Measurements from ENCODE around the gene SLC29A3. TPM values are rescaled to one million over a fixed set of nuclear protein-coding genes. Genes with fewer than 3 reads are reported as not detected.

The SLC29A3 gene
- total RNA-seq, 1 donor from 2014 or later, result 2.5 TPM

DNA sequence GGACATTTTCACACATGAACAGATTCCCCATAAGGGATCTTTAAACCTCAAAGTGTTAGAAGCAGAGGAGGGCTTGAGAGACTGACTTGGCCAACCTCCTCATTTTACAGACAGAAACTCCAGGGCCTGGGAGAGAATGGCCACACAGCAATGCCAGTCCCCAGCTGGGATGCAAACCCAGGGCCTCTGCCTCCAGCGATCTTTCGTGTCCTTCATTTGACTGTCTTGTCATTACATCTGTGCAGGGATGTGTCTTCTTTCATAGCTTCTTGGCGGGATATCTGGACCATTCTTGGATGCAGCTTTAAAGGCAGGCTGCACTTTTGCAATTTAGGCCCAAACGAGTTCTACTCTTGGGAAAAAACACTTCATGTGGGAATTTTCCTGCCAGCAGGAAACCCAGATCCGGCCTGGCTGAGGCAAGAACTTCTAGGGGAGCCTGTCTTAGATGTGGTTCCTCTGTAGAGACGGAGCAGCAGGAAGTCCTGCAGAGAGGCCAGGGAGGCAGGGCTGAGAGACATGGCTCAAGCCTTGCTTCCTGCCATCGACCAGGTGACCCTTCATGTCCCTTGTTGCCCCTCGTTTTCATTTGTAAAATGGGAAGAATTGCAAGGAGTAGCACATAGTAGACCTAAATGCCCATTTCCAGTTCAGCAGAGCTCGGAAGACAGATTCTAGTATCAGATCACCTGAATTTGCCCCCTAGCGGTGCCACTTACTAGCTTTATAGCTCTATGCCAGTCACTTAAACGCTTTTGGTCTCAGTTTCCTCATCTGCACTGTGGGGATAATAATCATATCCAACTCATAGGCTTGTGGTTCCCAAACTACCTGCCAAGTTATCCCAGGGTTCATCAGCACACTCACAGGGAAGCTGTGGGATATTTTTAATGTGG lies 43.9 kb upstream of the SLC29A3 start:
- no peaks in the 10 kb centered on the region for H3F3A ChIP-seq (ENCODE audit: low read depth)
- H3K36me3 ChIP-seq, result no peaks in the 10 kb centered on the region
- no peak overlapping the region for H3K9ac ChIP-seq
- Mint-ChIP-seq H3K4me3 (no peak overlapping the region), H3K4me1 (peaks cover 42% of the 10 kb centered on the region), H3K36me3 (no peaks in the 10 kb centered on the region), H3K9me3 (no peaks in the 10 kb centered on the region), H3K27ac (no peak overlapping the region), H3K27me3 (ENCODE audit: insufficient read depth, low read depth) (peaks cover 9% of the 10 kb centered on the region)
- H3K4me2 ChIP-seq, result no peak overlapping the region
- no peak for TF ChIP-seq EZH2 (IDR thresholded peaks at IDR 0.05)
- TF ChIP-seq, protein P1, sequence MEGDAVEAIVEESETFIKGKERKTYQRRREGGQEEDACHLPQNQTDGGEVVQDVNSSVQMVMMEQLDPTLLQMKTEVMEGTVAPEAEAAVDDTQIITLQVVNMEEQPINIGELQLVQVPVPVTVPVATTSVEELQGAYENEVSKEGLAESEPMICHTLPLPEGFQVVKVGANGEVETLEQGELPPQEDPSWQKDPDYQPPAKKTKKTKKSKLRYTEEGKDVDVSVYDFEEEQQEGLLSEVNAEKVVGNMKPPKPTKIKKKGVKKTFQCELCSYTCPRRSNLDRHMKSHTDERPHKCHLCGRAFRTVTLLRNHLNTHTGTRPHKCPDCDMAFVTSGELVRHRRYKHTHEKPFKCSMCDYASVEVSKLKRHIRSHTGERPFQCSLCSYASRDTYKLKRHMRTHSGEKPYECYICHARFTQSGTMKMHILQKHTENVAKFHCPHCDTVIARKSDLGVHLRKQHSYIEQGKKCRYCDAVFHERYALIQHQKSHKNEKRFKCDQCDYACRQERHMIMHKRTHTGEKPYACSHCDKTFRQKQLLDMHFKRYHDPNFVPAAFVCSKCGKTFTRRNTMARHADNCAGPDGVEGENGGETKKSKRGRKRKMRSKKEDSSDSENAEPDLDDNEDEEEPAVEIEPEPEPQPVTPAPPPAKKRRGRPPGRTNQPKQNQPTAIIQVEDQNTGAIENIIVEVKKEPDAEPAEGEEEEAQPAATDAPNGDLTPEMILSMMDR (IDR thresholded peaks at IDR 0.05), result no peak
- TF ChIP-seq EZH2phosphoT487 (IDR thresholded peaks at IDR 0.05), result no peak
- H4K20me1 ChIP-seq (ENCODE audit: low read depth), result no peaks in the 10 kb centered on the region
- H3K79me2 ChIP-seq (ENCODE audit: low read depth), result no peaks in the 10 kb centered on the region
- H3K27me3 ChIP-seq, result no peaks in the 10 kb centered on the region
- no peak overlapping the region for H2AFZ ChIP-seq (replicated peaks)
- H3K4me3 ChIP-seq, result no peak overlapping the region
- no peak overlapping the region for H3K27ac ChIP-seq
- DNase-seq (ENCODE audit: low spot score), result no peak
- H3K9me3 ChIP-seq (ENCODE audit: low read depth), result no peaks in the 10 kb centered on the region
- H3K4me1 ChIP-seq, result peaks cover 21% of the 10 kb centered on the region

DNA sequence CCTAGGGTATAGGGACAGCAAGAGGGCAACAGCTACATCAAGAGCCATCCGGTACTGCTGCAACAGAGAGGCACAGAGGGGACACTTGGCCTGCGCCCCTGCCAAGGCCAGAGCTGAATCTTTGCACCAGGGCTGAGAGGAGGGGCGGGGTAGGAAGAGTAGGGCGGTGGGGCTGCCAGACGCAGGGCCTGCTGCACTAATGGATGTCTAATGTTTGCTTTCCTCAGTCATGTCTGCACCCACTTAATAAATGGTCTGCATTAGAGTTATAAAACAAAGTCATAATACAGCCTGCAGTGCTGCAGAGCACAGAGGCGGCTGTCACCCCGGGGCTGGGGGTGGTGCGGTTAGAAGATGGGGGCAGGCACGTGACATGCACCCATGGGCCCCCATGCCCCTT lies 42.2 kb upstream of the SLC29A3 start:
- Mint-ChIP-seq H3K4me1 (peaks cover 33% of the 10 kb centered on the region), H3K27me3 (ENCODE audit: insufficient read depth, low read depth) (peaks cover 12% of the 10 kb centered on the region), H3K4me3 (no peak overlapping the region), H3K9me3 (no peaks in the 10 kb centered on the region), H3K27ac (no peak overlapping the region), H3K36me3 (no peaks in the 10 kb centered on the region)
- Histone ChIP-seq H3K79me2 (ENCODE audit: low read depth) (no peaks in the 10 kb centered on the region), H3K27ac (no peak overlapping the region), H3F3A (ENCODE audit: low read depth) (no peaks in the 10 kb centered on the region), H4K20me1 (ENCODE audit: low read depth) (no peaks in the 10 kb centered on the region), H3K4me1 (peaks cover 21% of the 10 kb centered on the region), H2AFZ (replicated peaks) (no peak overlapping the region), H3K9me3 (ENCODE audit: low read depth) (no peaks in the 10 kb centered on the region), H3K36me3 (no peaks in the 10 kb centered on the region), H3K27me3 (no peaks in the 10 kb centered on the region), H3K9ac (no peak overlapping the region), H3K4me2 (no peak overlapping the region), H3K4me3 (no peak overlapping the region)
- DNase-seq (ENCODE audit: low spot score), result no peak
- TF ChIP-seq EZH2 (IDR thresholded peaks at IDR 0.05), result no peak
- TF ChIP-seq, protein P1 (IDR thresholded peaks at IDR 0.05), result no peak
- TF ChIP-seq EZH2phosphoT487 (IDR thresholded peaks at IDR 0.05), result no peak

DNA sequence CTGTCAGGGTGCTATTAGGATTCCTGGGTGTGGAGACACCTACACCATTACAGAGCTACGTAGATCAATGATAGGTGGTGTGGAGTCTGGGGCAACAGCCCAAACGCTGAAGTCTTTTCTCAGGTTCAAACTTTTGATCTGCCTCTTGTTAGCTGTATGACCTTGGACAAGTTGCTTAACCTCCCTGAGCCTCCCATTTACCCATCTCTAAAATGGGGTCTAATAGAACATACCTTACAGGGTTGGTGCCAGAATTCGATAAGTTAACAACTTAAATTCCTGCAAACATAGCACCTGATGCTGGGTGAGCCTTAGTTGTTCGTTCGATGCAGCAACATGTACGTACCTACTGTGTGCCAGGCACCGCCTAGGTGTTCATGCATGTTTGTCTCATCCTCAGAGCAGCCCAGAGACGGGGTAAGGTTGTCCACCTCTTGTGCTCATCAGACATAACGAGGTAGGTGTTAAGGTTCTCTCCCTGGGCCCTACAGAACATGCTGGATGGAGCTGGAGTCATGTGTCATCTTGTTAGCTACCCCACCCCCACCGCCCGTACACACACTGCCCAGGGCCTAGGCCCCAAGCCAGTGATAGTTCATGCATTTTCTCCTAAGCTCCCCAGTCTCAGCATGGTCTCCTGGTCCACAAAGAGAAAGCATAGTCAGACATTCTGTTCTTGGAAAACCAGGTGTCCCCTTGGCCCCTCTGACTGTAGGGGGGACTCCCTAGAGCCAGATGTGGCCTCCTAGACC lies 41.0 kb upstream of the SLC29A3 start:
- Histone ChIP-seq H3K79me2 (ENCODE audit: low read depth) (no peaks in the 10 kb centered on the region), H3K9me3 (ENCODE audit: low read depth) (no peaks in the 10 kb centered on the region), H2AFZ (replicated peaks) (no peak overlapping the region), H3F3A (ENCODE audit: low read depth) (no peaks in the 10 kb centered on the region), H3K9ac (no peak overlapping the region), H3K36me3 (no peaks in the 10 kb centered on the region), H3K4me1 (peaks cover 21% of the 10 kb centered on the region), H3K4me2 (peak overlapping the region; percentile 38), H3K27me3 (no peaks in the 10 kb centered on the region), H3K27ac (no peak overlapping the region), H3K4me3 (no peak overlapping the region), H4K20me1 (ENCODE audit: low read depth) (no peaks in the 10 kb centered on the region)
- Mint-ChIP-seq H3K9me3 (no peaks in the 10 kb centered on the region), H3K4me1 (peaks cover 29% of the 10 kb centered on the region), H3K36me3 (no peaks in the 10 kb centered on the region), H3K4me3 (no peak overlapping the region), H3K27ac (no peak overlapping the region), H3K27me3 (ENCODE audit: insufficient read depth, low read depth) (peaks cover 6% of the 10 kb centered on the region)
- no peak for DNase-seq (ENCODE audit: low spot score)
- no peak for TF ChIP-seq EZH2phosphoT487 (IDR thresholded peaks at IDR 0.05)
- TF ChIP-seq, protein P1 (IDR thresholded peaks at IDR 0.05), result no peak

Data from neural progenitor cell (in vitro differentiated cells).